IPS DF 19.7 (cell line): Measurements from ENCODE around the gene STMN3.
A peak's percentile ranks its signal among the peaks of the same experiment; 100 is the strongest.

Experiments used
- DNase-seq: peaks from one replicate; pipeline ENCODE4 v3.0.0-alpha.2; 2013; ENCODE audit warnings: low read depth, low spot score

STMN3 gene

DNA sequence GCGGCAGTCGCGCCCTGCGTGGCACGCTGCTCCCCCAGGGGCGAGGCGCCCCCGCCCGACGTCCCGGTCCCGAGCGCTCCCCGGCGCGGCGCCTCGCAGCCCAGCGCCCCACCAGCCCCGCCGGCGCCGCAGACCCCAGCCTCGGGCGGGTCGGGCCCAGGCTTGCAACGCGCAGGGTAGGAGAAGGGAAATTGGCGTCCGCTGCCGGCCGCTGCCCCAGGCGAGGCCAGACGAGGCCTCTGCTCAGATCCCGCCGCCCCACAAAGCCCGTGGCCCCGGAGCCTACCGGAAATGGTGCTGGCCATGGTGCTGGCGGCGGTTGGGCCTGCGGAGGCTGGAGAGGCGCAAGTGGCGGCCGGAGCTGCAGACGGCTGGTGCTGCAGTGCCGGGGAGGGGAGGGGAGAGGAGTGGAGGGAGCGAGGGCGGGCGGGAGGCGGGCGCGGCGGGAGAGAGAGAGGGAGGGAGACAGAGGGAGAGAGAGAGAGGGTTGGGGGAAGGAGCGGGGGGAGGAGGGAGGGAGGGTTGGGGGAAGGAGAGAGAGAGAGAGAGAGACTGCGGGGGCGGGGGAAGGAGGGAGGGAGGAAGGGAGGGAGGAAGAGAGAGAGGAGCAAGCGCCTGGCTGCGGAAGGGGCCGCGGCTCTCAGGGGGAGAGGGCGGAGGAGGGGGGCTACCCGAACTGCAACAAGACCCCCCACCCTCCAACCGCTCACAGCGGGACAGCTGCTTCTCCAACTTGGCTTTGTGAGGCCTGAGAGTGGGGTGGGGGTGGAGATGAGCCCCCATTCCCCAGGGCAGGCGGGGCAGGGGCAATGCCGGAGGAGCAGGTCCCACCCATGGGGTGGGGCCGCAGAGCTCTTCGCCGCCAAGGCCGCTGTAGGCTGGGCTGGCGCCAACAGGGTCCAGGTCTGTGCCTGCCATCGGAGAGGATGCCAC is at the start of gene STMN3:
TSS of gene STMN3 (minus strand) at position 384 of the 933 bp plus-strand sequence. CDS start at position 305, 79 bp downstream.
- peak; percentile 71 for DNase-seq

DNA sequence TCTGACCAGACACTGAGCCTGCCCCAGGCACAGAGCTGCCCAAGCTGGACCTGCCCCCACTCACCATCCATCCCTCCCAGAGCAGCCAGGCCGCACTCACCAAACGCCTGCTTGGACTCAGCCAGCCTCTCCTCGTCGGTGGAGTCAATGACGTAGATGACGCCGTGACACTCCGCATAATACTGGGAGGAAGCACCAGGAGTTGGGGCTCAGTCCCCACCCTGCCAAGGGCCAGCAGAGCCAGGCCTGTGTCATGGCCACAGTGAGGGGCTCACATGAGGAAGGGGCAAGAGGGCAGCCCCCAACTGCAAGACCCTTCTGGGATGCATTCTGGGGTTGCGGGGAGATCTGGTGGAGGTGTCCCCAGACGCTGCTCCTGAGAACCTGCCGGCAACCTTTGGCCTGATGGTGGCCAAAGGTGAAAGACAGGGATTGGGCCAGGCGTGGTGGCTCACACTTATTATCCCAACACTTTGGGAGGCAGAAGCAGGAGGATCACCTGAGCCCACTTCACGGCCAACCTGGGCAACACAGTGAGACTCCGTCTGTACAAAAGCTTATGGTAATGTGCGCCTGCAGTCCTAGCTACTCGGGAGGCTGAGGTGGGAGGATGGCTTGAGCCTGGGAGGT is 48.9 kb upstream of the STMN3 start:
- no peak for DNase-seq

DNA sequence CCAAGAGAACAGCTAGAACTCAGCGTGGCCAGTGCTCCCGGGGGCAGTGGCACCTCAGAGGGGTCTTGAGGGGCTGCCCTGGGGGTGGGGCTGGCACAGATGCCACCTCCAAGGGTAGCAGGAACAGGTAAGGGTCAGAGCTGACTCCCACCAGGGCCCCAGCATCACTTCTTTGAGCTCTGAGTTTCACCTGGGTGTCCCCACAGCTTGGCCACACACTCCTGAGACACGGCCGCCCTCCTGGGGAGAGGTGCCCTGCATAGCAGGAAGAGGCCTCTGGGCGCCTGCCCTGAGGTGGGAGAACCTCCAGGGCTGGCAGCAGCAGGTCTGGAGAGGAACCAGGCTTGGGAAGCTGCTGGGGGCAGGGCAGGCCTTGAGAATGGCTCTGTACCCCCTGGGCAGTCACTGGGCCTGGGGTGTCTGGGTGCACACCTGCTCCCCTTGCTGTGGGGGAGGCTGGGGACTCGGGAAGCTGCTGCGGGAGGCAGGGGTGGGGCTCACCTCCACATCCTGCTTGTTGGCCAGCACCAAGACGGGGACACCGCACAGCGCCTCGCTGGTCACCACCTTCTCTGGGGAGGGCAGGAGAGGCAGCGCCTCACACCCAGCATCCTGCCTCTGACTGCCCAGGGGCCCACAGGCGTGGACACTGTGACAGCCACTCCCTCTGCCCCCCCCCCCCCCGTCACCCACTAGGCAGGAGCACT is 48.3 kb upstream of the STMN3 start:
- no peak for DNase-seq

DNA sequence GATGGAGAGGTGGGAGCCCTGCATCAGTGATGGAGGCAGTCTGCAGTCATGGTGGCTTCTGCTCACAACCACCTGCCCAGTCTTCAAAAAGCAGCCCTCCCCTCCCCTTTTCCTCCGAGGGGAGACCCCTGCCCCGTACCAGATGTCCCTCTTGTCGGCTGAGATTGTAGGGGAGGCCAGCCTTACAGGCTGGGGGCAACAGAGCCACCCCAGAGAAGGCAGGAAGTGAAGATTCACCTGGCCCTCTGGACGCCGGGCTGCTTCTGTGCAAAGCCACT is 47.8 kb upstream of the STMN3 start:
- DNase-seq: no peak

DNA sequence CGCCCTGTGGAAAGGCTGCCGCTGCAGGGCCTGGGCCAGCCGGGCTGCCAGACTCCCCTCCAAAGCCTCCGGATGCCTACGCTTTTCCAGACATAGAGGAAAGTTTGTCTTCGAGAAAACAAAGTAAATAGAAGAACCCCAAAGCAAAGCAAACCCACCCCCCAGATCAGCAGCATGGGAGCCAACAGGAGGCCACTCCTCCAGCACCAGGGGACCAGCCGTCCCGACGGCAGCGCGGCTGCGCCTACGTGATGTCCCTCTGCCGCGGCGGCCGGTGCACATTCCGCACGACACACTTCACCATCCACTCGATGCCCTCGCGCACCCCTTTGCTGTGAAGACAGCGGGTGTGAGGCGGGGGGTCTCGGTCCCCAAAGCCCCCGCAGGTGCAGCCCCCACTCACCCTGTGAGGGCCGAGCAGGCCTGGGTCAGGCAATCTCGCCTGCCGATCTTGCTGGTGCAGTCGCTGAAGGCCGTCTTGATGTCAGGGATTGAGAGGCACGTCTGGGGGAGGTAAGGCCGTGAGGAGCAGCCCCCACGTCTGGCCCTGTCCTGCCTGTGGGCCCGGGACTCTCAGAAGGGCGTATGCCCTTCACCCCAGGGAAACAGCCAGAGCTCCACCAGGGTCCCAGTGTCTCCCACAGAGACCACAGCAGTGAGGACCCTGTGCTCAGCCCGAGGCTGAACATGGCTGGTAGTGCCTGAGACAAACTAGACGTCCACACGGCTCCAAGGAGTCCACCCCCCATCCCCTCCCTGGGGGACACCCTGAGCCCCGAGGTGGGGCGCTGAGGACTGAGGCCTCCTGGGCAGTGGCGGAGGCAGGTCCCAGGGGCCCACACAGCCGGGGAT is 47.2 kb upstream of the STMN3 start:
- DNase-seq: no peak

DNA sequence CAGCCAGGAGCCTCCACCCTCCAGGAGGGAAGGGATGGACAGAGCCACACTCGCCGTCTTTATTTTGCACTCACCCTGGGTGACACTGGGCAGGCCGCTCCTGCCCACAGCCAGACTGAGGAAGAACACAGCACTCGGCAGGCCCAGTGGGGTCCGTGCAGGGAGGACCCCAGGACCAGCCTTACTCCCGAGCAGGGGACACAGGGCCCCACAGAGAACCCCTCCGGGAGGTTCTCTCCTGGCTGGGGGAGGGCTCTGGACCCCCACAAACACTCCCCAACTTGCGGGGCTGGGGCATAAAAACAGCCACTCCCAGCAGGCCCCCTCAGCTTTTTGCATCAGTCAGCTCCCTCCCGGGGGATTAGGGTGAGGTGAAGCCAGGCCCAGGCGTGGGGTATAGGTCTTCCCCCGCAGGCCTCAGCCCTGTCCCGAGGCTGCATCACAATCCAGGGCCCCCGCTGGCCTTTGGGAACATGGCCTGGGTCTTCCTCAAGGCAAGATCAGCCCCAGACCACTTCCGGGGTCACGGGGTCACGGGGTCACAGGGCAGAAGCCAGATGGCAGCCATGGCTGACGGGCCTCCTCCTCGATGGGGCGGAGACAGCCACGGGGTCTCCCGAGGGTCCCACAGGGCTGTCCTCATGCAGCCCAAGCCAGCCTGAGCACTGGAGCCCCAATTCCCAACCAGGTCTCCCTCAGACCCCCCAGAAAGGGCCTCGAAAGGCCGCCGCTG is 46.4 kb upstream of the STMN3 start:
- DNase-seq: no peak

DNA sequence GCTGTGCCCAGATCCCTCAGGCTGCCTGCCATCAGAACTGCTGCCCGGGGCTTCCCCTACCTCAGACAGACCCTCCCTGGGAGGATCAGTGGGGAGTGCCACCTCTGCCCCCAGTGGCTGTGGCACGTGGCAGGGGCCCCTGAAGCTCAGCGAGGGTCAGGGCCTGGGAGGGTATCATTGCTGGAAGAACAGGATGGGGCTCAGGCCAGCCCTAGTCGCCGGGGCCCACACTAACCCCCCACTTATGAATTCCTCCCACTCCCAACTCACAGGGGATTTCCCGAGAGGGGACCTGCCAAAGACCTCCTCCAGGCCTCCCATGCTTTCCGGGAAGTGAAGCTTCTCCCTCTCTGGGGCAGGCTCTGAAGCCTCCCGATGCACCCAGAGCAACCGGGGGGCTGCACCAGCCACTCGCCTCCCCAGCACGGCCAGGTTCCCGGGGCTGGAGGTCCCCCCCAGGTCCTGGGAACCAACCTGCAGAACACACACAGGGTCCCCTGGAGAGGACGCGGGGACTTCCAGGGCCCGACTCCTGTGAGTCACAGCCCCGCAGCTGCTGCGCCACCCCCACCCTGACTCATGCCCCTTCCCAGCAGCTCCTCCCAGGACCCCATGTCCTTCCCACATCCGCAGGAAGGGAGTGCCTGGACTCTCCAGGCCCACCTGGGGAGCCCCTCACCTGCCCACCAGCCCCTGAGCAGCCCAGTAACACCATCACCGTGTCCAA is 45.7 kb upstream of the STMN3 start:
- no peak for DNase-seq

DNA sequence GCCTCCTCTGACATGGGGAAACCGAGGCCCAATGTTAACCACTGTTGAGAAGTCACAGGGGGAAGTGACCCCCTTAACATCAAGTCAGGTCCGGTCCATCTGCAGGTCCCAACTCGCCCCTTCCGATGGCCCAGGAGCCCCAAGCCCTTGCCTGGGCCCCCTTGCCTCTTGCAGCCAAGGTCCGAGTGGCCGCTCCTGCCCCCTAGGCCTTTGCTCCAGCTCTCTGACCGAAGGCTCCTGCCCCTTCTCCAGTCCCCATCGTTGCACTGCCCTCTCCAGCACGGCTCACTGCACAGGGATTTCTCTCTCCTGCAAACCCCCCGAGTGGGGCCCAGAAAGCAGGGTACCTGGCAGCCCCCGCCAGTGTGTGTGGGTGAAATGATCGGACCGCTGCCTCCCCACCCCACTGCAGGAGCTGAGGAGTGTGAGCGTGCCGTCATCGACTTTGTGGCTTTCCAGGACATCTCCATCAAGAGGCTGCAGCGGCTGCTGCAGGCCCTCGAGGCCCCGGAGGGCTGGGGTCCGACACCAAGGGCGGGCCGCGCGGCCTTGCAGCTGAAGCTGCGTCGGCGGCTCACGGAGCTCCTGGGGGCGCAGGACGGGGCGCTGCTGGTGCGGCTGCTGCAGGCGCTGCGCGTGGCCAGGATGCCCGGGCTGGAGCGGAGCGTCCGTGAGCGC is 44.8 kb upstream of the STMN3 start:
- DNase-seq: no peak

DNA sequence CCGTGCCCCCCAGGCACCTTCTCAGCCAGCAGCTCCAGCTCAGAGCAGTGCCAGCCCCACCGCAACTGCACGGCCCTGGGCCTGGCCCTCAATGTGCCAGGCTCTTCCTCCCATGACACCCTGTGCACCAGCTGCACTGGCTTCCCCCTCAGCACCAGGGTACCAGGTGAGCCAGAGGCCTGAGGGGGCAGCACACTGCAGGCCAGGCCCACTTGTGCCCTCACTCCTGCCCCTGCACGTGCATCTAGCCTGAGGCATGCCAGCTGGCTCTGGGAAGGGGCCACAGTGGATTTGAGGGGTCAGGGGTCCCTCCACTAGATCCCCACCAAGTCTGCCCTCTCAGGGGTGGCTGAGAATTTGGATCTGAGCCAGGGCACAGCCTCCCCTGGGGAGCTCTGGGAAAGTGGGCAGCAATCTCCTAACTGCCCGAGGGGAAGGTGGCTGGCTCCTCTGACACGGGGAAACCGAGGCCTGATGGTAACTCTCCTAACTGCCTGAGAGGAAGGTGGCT is 44.2 kb upstream of the STMN3 start:
- no peak for DNase-seq

DNA sequence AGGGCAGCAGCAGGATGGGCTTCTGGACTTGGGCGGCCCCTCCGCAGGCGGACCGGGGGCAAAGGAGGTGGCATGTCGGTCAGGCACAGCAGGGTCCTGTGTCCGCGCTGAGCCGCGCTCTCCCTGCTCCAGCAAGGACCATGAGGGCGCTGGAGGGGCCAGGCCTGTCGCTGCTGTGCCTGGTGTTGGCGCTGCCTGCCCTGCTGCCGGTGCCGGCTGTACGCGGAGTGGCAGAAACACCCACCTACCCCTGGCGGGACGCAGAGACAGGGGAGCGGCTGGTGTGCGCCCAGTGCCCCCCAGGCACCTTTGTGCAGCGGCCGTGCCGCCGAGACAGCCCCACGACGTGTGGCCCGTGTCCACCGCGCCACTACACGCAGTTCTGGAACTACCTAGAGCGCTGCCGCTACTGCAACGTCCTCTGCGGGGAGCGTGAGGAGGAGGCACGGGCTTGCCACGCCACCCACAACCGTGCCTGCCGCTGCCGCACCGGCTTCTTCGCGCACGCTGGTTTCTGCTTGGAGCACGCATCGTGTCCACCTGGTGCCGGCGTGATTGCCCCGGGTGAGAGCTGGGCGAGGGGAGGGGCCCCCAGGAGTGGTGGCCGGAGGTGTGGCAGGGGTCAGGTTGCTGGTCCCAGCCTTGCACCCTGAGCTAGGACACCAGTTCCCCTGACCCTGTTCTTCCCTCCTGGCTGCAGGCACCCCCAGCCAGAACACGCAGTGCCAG is 43.6 kb upstream of the STMN3 start, which contains the start of gene TNFRSF6B:
TSS of gene TNFRSF6B (plus strand) at position 25 of the 729 bp plus-strand sequence. CDS start at position 141, 116 bp downstream.
- no peak for DNase-seq

DNA sequence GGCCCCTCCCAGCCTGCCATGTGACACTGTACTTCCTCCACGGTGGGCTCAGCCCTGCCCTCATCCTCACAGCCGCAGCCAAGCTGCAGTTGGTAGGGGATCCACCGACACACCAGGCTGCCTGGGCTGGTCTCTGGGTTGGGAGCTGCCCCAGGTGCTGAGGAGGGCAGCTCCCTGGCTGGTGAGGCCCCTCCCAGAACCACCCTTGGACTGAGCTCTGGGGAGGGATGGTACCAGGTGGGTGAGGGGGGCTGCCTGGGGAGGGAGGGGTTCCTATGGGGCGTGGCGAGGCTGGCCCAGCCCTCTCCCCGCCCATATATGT is 43.0 kb upstream of the STMN3 start:
- no peak for DNase-seq

DNA sequence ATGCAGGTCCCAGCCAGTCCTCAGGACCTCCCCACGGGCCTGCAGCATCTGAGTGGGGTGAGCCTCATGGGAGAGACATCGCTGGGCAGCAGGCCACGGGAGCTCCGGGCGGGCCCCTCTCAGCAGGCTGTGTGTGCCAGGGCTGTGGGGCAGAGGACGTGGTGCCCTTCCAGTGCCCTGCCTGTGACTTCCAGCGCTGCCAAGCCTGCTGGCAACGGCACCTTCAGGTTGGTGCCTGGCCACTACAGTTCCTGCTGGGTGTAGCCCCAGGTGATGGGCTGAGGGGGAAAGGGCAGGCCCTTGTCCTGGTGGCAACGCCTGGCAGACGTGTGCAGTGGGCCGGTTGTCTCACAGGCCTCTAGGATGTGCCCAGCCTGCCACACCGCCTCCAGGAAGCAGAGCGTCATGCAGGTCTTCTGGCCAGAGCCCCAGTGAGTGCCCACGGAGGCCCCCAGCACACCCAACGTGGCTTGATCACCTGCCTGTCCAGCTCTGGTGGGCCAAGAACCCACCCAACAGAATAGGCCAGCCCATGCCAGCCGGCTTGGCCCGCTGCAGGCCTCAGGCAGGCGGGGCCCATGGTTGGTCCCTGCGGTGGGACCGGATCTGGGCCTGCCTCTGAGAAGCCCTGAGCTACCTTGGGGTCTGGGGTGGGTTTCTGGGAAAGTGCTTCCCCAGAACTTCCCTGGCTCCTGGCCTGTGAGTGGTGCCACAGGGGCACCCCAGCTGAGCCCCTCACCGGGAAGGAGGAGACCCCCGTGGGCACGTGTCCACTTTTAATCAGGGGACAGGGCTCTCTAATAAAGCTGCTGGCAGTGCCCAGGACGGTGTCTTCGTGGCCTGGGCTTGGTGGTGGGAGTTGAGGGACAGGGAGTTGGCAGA is 42.4 kb upstream of the STMN3 start:
- no peak for DNase-seq

DNA sequence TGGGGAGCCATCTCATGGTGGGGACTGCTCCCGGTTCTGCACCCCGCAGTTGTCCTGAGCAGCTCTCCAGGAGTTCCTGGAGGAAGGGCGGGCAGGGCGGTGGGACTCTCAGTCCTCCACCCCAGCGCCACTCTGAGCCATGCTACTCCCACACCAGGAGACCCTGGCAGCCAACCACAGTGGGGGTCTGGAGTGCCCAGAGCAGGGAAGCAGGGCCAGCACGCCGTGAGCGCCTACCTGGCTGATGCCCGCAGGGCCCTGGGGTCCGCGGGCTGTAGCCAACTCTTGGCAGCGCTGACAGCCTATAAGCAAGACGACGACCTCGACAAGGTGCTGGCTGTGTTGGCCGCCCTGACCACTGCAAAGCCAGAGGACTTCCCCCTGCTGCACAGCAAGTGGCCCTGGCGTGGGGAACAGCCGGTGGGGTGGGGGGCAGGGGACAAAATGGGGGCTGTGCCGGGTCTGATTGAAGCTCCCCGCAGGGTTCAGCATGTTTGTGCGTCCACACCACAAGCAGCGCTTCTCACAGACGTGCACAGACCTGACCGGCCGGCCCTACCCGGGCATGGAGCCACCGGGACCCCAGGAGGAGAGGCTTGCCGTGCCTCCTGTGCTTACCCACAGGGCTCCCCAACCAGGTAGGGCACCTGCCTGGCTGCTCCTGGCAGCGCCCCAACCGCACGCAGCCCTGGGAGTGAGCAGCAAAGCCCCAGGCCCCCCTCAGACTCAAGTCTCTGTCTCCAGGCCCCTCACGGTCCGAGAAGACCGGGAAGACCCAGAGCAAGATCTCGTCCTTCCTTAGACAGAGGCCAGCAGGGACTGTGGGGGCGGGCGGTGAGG is 41.6 kb upstream of the STMN3 start:
- no peak for DNase-seq

DNA sequence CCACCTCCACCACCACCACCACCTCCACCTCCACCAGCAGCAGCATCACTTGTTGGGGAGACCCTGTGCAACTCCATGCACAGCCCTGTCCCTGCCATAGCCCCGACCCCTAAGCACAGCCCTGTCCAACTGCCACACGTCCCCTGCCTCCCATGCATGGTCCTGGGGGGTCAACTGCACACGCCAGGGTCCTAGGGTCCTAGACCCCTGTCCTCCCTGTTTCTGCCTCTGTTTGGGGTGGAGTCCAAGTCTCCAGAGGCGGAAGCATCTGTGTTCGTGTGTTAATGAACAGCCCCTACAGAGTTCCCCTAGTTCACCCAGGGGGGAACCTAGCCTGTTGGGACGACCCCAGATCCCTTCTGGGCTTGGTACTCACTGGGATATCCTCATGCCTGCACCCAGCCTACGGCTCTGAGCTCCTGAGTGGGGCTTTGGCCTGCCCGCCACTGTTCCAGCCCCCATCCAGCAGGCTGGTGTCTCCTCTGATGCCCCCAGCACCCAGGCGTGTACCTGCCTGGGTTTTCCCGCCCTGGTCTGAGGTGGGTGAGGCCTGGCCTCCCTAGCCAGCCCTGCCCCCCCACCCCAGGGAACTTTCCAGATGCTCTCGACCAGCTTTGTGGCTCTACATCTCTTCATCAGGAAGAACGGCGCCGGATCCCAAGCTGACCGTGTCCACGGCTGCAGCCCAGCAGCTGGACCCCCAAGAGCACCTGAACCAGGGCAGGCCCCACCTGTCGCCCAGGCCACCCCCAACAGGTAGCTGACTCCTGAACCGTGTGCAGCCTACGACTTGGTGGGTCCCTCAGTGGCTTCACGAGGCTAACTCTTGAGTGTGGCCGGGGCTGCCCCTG is 40.7 kb upstream of the STMN3 start:
- no peak for DNase-seq

DNA sequence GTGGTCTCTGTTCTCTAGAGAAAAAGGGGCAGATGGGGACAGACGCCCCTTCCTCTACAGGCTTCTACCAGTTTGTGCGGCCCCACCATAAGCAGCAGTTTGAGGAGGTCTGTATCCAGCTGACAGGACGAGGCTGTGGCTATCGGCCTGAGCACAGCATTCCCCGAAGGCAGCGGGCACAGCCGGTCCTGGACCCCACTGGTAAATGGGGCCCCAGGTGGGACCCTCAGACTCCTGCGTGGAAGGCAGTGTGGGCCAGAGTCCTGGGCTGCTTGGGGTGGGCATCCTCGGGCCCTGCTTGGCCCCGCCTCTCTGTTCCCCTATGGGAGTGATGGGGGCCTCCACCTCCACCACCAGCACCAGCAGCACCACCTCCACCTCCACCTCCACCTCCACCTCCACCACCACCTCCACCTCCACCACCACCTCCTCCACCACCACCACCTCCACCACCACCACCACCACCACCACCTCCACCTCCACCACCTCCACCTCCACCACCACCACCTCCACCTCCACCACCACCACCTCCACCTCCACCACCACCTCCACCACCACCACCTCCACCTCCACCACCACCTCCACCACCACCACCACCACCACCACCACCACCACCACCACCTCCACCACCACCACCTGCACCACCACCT is 40.0 kb upstream of the STMN3 start:
- no peak for DNase-seq
